Trophoblast cell (in vitro differentiated cells and primary cell): ENCODE data around the gene ANKRD30A.

Source experiments
- DNase-seq, 2 donors: peaks; one replicate each; pipeline ENCODE4 v3.0.0-alpha.2; 2016
- H2AFZ ChIP-seq: 2 replicates; pipeline ENCODE4 v1.6.1; 2013; ENCODE audit warnings: low read length, moderate library complexity, mild to moderate bottlenecking; ENCODE audit not compliant: insufficient read depth, poor library complexity
- H2AK5ac ChIP-seq: 2 replicates; pipeline ENCODE4 v1.6.1; 2013; ENCODE audit warnings: mild to moderate bottlenecking, low read length
- H2BK120ac ChIP-seq: 2 replicates; pipeline ENCODE4 v1.6.1; 2013; ENCODE audit warnings: low read length, mild to moderate bottlenecking, moderate library complexity; ENCODE audit not compliant: insufficient read depth, poor library complexity
- H2BK12ac ChIP-seq: 2 replicates; pipeline ENCODE4 v1.6.1; 2013; ENCODE audit warnings: mild to moderate bottlenecking, low read length, moderate library complexity
- H2BK5ac ChIP-seq: 2 replicates; pipeline ENCODE4 v1.6.1; 2013; ENCODE audit warnings: low read length, low read depth, moderate library complexity, mild to moderate bottlenecking; ENCODE audit not compliant: poor library complexity
- H3K14ac ChIP-seq: 2 replicates; pipeline ENCODE4 v1.6.1; 2013; ENCODE audit warnings: mild to moderate bottlenecking, low read length
- H3K18ac ChIP-seq: 2 replicates; pipeline ENCODE4 v1.6.1; 2013; ENCODE audit warnings: mild to moderate bottlenecking, low read length
- H3K23ac ChIP-seq: 2 replicates; pipeline ENCODE4 v1.6.1; 2013; ENCODE audit warnings: low read length
- H3K27ac ChIP-seq: 2 replicates; pipeline ENCODE4 v1.5.1; 2013; ENCODE audit warnings: low read depth, mild to moderate bottlenecking, inconsistent platforms, low read length, moderate library complexity
- H3K27me3 ChIP-seq: 2 replicates; pipeline ENCODE4 v1.6.1; 2013; ENCODE audit warnings: inconsistent platforms, mild to moderate bottlenecking, low read length, moderate library complexity; ENCODE audit not compliant: insufficient read depth
- H3K36me3 ChIP-seq, 2 experiments: 1 replicate in 1 of 2; 2 replicates in 1 of 2; pipeline ENCODE4 v1.6.1; 2013; ENCODE audit warnings: low read length in 2 of 2, mild to moderate bottlenecking in 2 of 2, moderate library complexity in 1 of 2; ENCODE audit not compliant: insufficient read depth in 2 of 2, control insufficient read depth in 1 of 2
- H3K4ac ChIP-seq: 2 replicates; pipeline ENCODE4 v1.6.1; 2013; ENCODE audit warnings: low read depth, mild to moderate bottlenecking, low read length, moderate library complexity
- H3K4me1 ChIP-seq, 2 experiments: 1 replicate in 1 of 2; 2 replicates in 1 of 2; pipeline ENCODE4 v1.6.1; 2013; ENCODE audit warnings: low read length in 2 of 2, mild to moderate bottlenecking in 2 of 2, moderate library complexity in 1 of 2; ENCODE audit not compliant: insufficient read depth in 2 of 2, control insufficient read depth in 1 of 2
- H3K4me2 ChIP-seq: 2 replicates; pipeline ENCODE4 v1.6.1; 2013; ENCODE audit warnings: inconsistent platforms, mild to moderate bottlenecking, low read length, moderate library complexity
- H3K4me3 ChIP-seq: 2 replicates; pipeline ENCODE4 v1.5.1; 2013; ENCODE audit warnings: mild to moderate bottlenecking, low read depth, low read length, inconsistent platforms
- H3K79me1 ChIP-seq: one replicate; pipeline ENCODE4 v1.6.1; 2013; ENCODE audit warnings: low read length
- H3K79me2 ChIP-seq: 2 replicates; pipeline ENCODE4 v1.6.1; 2013; ENCODE audit warnings: low read length, mild to moderate bottlenecking; ENCODE audit not compliant: control insufficient read depth, insufficient read depth, poor library complexity
- H3K9ac ChIP-seq: 2 replicates; pipeline ENCODE4 v1.6.1; 2013; ENCODE audit warnings: mild to moderate bottlenecking, low read length
- H3K9me3 ChIP-seq: 2 replicates; pipeline ENCODE4 v1.6.1; 2013; ENCODE audit warnings: low read depth, mild to moderate bottlenecking, control low read depth, inconsistent platforms, low read length; ENCODE audit not compliant: insufficient read depth
- H4K12ac ChIP-seq: 2 replicates; pipeline ENCODE4 v1.6.1; 2013; ENCODE audit warnings: low read depth, mild to moderate bottlenecking, low read length, moderate library complexity
- H4K8ac ChIP-seq: 2 replicates; pipeline ENCODE4 v1.6.1; 2013; ENCODE audit warnings: low read depth, mild to moderate bottlenecking, low read length, moderate library complexity
- H4K91ac ChIP-seq: one replicate; pipeline ENCODE4 v1.6.1; 2013; ENCODE audit warnings: low read depth, mild to moderate bottlenecking, low read length, moderate library complexity
- WGBS: extraction: QIAGEN DNeasy Blood & Tissue Kit; methylation state at CpG from one replicate; pipeline ENCODE4 v1.1.7; 2013; ENCODE audit warnings: missing lambda C conversion rate; ENCODE audit not compliant: insufficient read length, insufficient coverage; ENCODE audit errors: extremely low coverage; 5-methylcytosine and 5-hydroxymethylcytosine counted together

ANKRD30A gene

GRCh38 chr10:37275216-37275777 is 149.9 kb downstream of the ANKRD30A start:
- H2BK5ac ChIP-seq = no peak overlapping the region
- no peak overlapping the region for H3K4me3 ChIP-seq
- no peak overlapping the region for H3K4me2 ChIP-seq
- H3K4me1 ChIP-seq = no peaks in the 10 kb centered on the region
- H4K12ac ChIP-seq = no peak overlapping the region
- no peak overlapping the region for H2BK12ac ChIP-seq
- H3K23ac ChIP-seq = no peak overlapping the region
- H3K9ac ChIP-seq = no peak overlapping the region
- H3K36me3 ChIP-seq = no peaks in the 10 kb centered on the region
- H2AFZ ChIP-seq = no peak overlapping the region
- no peak overlapping the region for H3K27ac ChIP-seq
- no peak overlapping the region for H4K8ac ChIP-seq
- no peak overlapping the region for H2BK120ac ChIP-seq
- H3K14ac ChIP-seq = no peak overlapping the region
- DNase-seq = no peak
- no peak overlapping the region for H3K18ac ChIP-seq
- H3K27me3 ChIP-seq = no peaks in the 10 kb centered on the region
- no peak overlapping the region for H2AK5ac ChIP-seq
- no peaks in the 10 kb centered on the region for H3K79me2 ChIP-seq
- WGBS = no CpG with 5 or more reads among the region's 17 CpGs
- H3K79me1 ChIP-seq = no peaks in the 10 kb centered on the region
- H3K9me3 ChIP-seq = peaks cover 11% of the 10 kb centered on the region
- no peak overlapping the region for H3K4ac ChIP-seq
- H4K91ac ChIP-seq = no peak overlapping the region

GRCh38 chr10:37285063-37285462 is 159.7 kb downstream of the ANKRD30A start:
- no peak overlapping the region for H3K23ac ChIP-seq
- H4K91ac ChIP-seq = no peak overlapping the region
- no peak overlapping the region for H2BK5ac ChIP-seq
- no peak overlapping the region for H2BK120ac ChIP-seq
- H3K18ac ChIP-seq = no peak overlapping the region
- H3K27ac ChIP-seq = no peak overlapping the region
- no peaks in the 10 kb centered on the region for H3K4me1 ChIP-seq
- no peaks in the 10 kb centered on the region for H3K79me1 ChIP-seq
- no peak overlapping the region for H2AK5ac ChIP-seq
- no peak overlapping the region for H4K12ac ChIP-seq
- no peak overlapping the region for H2BK12ac ChIP-seq
- no peak overlapping the region for H3K4me2 ChIP-seq
- WGBS = no CpG with 5 or more reads among the region's 18 CpGs
- no peaks in the 10 kb centered on the region for H3K79me2 ChIP-seq
- H4K8ac ChIP-seq = no peak overlapping the region
- H3K9me3 ChIP-seq = peaks cover 31% of the 10 kb centered on the region
- no peaks in the 10 kb centered on the region for H3K36me3 ChIP-seq
- H3K4me3 ChIP-seq = no peak overlapping the region
- no peak overlapping the region for H3K14ac ChIP-seq
- no peak overlapping the region for H3K4ac ChIP-seq
- no peak overlapping the region for H2AFZ ChIP-seq
- H3K27me3 ChIP-seq = no peaks in the 10 kb centered on the region
- no peak for DNase-seq
- H3K9ac ChIP-seq = no peak overlapping the region

- Histone ChIP-seq H3K27ac (no peak overlapping the region), H2AK5ac (no peak overlapping the region), H4K12ac (no peak overlapping the region), H2BK5ac (no peak overlapping the region), H4K91ac (no peak overlapping the region), H3K9me3 (peaks cover 18% of the 10 kb centered on the region), H3K36me3 (no peaks in the 10 kb centered on the region), H3K9ac (no peak overlapping the region), H3K23ac (no peak overlapping the region), H3K27me3 (no peaks in the 10 kb centered on the region), H3K4me3 (no peak overlapping the region), H2BK120ac (no peak overlapping the region), H2BK12ac (no peak overlapping the region), H3K79me2 (no peaks in the 10 kb centered on the region), H3K79me1 (no peaks in the 10 kb centered on the region), H3K4ac (no peak overlapping the region), H3K14ac (no peak overlapping the region), H2AFZ (no peak overlapping the region), H3K4me1 (no peaks in the 10 kb centered on the region), H3K18ac (no peak overlapping the region), H3K4me2 (no peak overlapping the region), H4K8ac (no peak overlapping the region)
- WGBS = no CpG with 5 or more reads among the region's 4 CpGs
- DNase-seq = no peak
Measured at GRCh38 chr10:37289833-37290464, 164.6 kb downstream of the ANKRD30A start.

GRCh38 chr10:37301271-37301670 is 175.9 kb downstream of the ANKRD30A start:
- Histone ChIP-seq H3K27me3 (no peaks in the 10 kb centered on the region), H3K27ac (no peak overlapping the region), H3K36me3 (no peaks in the 10 kb centered on the region), H3K9ac (no peak overlapping the region), H3K9me3 (peaks cover 28% of the 10 kb centered on the region), H4K12ac (no peak overlapping the region), H2AK5ac (no peak overlapping the region), H4K8ac (no peak overlapping the region), H2AFZ (no peak overlapping the region), H3K79me1 (no peaks in the 10 kb centered on the region), H3K23ac (no peak overlapping the region), H3K4ac (no peak overlapping the region), H2BK5ac (no peak overlapping the region), H3K14ac (no peak overlapping the region), H4K91ac (no peak overlapping the region), H3K4me2 (no peak overlapping the region), H2BK120ac (no peak overlapping the region), H2BK12ac (no peak overlapping the region), H3K4me1 (no peaks in the 10 kb centered on the region), H3K4me3 (no peak overlapping the region), H3K79me2 (no peaks in the 10 kb centered on the region), H3K18ac (no peak overlapping the region)
- no CpG with 5 or more reads among the region's 2 CpGs for WGBS
- DNase-seq = peak; percentile 56 to 77
